ACC112 (cell line): ENCODE data around the gene CDR2.

Source experiments
- H2AFZ ChIP-seq: fragments of 200-600 bp; sonication (generic); one replicate; pipeline ENCODE4 v1.6.0; 2017; ENCODE audit warnings: antibody characterized with exemption, low read length; ENCODE audit not compliant: unreplicated experiment
- H3K27ac ChIP-seq: fragments of 200-600 bp; sonication (generic); 2 replicates; pipeline ENCODE4 v1.5.1; 2014; ENCODE audit warnings: low read depth, mild to moderate bottlenecking, antibody characterized with exemption, low read length, moderate library complexity
- H3K27me3 ChIP-seq: fragments of 200-600 bp; sonication (generic); 2 replicates; pipeline ENCODE4 v1.6.1; 2014; ENCODE audit warnings: mild to moderate bottlenecking, antibody characterized with exemption, low read length, moderate library complexity, mixed read lengths; ENCODE audit not compliant: insufficient read depth
- H3K36me3 ChIP-seq: fragments of 200-600 bp; sonication (generic); 2 replicates; pipeline ENCODE4 v1.6.1; 2016; ENCODE audit warnings: mild to moderate bottlenecking, antibody characterized with exemption, low read length, moderate library complexity, mixed read lengths; ENCODE audit not compliant: insufficient read depth
- H3K4me1 ChIP-seq: fragments of 200-600 bp; sonication (generic); one replicate; pipeline ENCODE4 v1.6.1; 2016; ENCODE audit warnings: low read length, mixed read lengths; ENCODE audit not compliant: insufficient read depth, unreplicated experiment, control insufficient read depth
- H3K4me3 ChIP-seq: fragments of 200-600 bp; sonication (generic); 2 replicates; pipeline ENCODE4 v1.5.1; 2014; ENCODE audit warnings: mild to moderate bottlenecking, low read depth, low read length
- H3K79me2 ChIP-seq: fragments of 200-600 bp; sonication (generic); one replicate; pipeline ENCODE4 v1.6.0; 2016; ENCODE audit warnings: low read length; ENCODE audit not compliant: control insufficient read depth, unreplicated experiment, insufficient read depth

Gene CDR2

GRCh38 chr16:22335668-22336246 is 38.7 kb downstream of the CDR2 start:
- Histone ChIP-seq H3K36me3 (peaks cover 65% of the 10 kb centered on the region), H3K27me3 (no peaks in the 10 kb centered on the region), H3K4me3 (no peak overlapping the region), H2AFZ (no peak overlapping the region), H3K27ac (no peak overlapping the region), H3K4me1 (no peaks in the 10 kb centered on the region), H3K79me2 (no peaks in the 10 kb centered on the region)

GRCh38 chr16:22333457-22333994 is 40.9 kb downstream of the CDR2 start:
- H3K36me3 ChIP-seq = peaks cover 59% of the 10 kb centered on the region
- no peaks in the 10 kb centered on the region for H3K27me3 ChIP-seq
- H3K79me2 ChIP-seq = no peaks in the 10 kb centered on the region
- H3K27ac ChIP-seq = no peak overlapping the region
- H2AFZ ChIP-seq = no peak overlapping the region
- no peak overlapping the region for H3K4me3 ChIP-seq
- no peaks in the 10 kb centered on the region for H3K4me1 ChIP-seq

- Histone ChIP-seq H2AFZ (no peak overlapping the region), H3K27me3 (no peaks in the 10 kb centered on the region), H3K79me2 (no peaks in the 10 kb centered on the region), H3K36me3 (peaks cover 34% of the 10 kb centered on the region), H3K4me1 (no peaks in the 10 kb centered on the region), H3K27ac (no peak overlapping the region), H3K4me3 (no peak overlapping the region)
Measured at GRCh38 chr16:22330326-22330725, 44.1 kb downstream of the CDR2 start.

GRCh38 chr16:22329199-22329695 is 45.2 kb downstream of the CDR2 start:
- H3K36me3 ChIP-seq = peaks cover 23% of the 10 kb centered on the region; the same call in 1 of the 2 replicates
- no peaks in the 10 kb centered on the region for H3K4me1 ChIP-seq
- H3K4me3 ChIP-seq = no peak overlapping the region
- H3K79me2 ChIP-seq = no peaks in the 10 kb centered on the region
- no peak overlapping the region for H3K27ac ChIP-seq
- no peaks in the 10 kb centered on the region for H3K27me3 ChIP-seq
- H2AFZ ChIP-seq = no peak overlapping the region

GRCh38 chr16:22328081-22328725 is 46.2 kb downstream of the CDR2 start:
- no peak overlapping the region for H3K27ac ChIP-seq
- H3K4me3 ChIP-seq = no peak overlapping the region
- no peaks in the 10 kb centered on the region for H3K27me3 ChIP-seq
- H2AFZ ChIP-seq = no peak overlapping the region
- H3K36me3 ChIP-seq = peaks cover 15% of the 10 kb centered on the region; the same call in 1 of the 2 replicates
- no peaks in the 10 kb centered on the region for H3K79me2 ChIP-seq
- H3K4me1 ChIP-seq = no peaks in the 10 kb centered on the region

- H2AFZ ChIP-seq = no peak overlapping the region
- no peaks in the 10 kb centered on the region for H3K4me1 ChIP-seq
- peaks cover 15% of the 10 kb centered on the region; the same call in 1 of the 2 replicates for H3K36me3 ChIP-seq
- H3K79me2 ChIP-seq = no peaks in the 10 kb centered on the region
- no peak overlapping the region for H3K27ac ChIP-seq
- H3K4me3 ChIP-seq = no peak overlapping the region
- no peaks in the 10 kb centered on the region for H3K27me3 ChIP-seq
Measured at GRCh38 chr16:22327446-22327775, 47.0 kb downstream of the CDR2 start.

- Histone ChIP-seq H3K4me1 (no peaks in the 10 kb centered on the region), H3K27me3 (no peaks in the 10 kb centered on the region), H3K36me3 (peaks cover 12% of the 10 kb centered on the region; the same call in 1 of the 2 replicates), H3K27ac (no peak overlapping the region), H2AFZ (no peak overlapping the region), H3K4me3 (no peak overlapping the region), H3K79me2 (no peaks in the 10 kb centered on the region)
Measured at GRCh38 chr16:22326771-22327445, 47.5 kb downstream of the CDR2 start.

- no peak overlapping the region for H3K27ac ChIP-seq
Measured at GRCh38 chr16:22326369-22326652, 48.1 kb downstream of the CDR2 start.

GRCh38 chr16:22325598-22326368 is 48.6 kb downstream of the CDR2 start:
- no peak overlapping the region for H3K4me3 ChIP-seq
- 0 out of 2 replicates have a peak, but pooled peaks cover 4% of the 10 kb centered on the region for H3K36me3 ChIP-seq
- H3K79me2 ChIP-seq = no peaks in the 10 kb centered on the region
- H2AFZ ChIP-seq = no peak overlapping the region
- H3K27ac ChIP-seq = no peak overlapping the region
- H3K27me3 ChIP-seq = no peaks in the 10 kb centered on the region
- H3K4me1 ChIP-seq = no peaks in the 10 kb centered on the region

More at GRCh38 chr16:22326369-22326652, 48.1 kb downstream of the CDR2 start:
- H3K27me3 ChIP-seq = no peaks in the 10 kb centered on the region
- H3K36me3 ChIP-seq = peaks cover 6% of the 10 kb centered on the region; the same call in 1 of the 2 replicates
- H3K4me3 ChIP-seq = no peak overlapping the region
- H2AFZ ChIP-seq = no peak overlapping the region
- no peaks in the 10 kb centered on the region for H3K79me2 ChIP-seq
- H3K4me1 ChIP-seq = no peaks in the 10 kb centered on the region

GRCh38 chr16:22324787-22325597 is 49.4 kb downstream of the CDR2 start:
- Histone ChIP-seq H3K36me3 (0 out of 2 replicates have a peak, but pooled peaks cover 4% of the 10 kb centered on the region), H3K27me3 (no peaks in the 10 kb centered on the region), H3K27ac (no peak overlapping the region), H3K4me3 (no peak overlapping the region), H2AFZ (no peak overlapping the region), H3K79me2 (no peaks in the 10 kb centered on the region), H3K4me1 (no peaks in the 10 kb centered on the region)
